GM21528 (cell line): ENCODE measurements around the gene HIVEP1.

ENCODE experiments used
- ATAC-seq: cut with Tn5 transposase; IDR thresholded peaks from one replicate; pipeline ENCODE4 v1.9.1; 2021; ENCODE audit warnings: mild to moderate bottlenecking, moderate library complexity; ENCODE audit not compliant: unreplicated experiment, low FRiP score

Gene HIVEP1

GRCh38 chr6:12014027-12014872 lies 2.1 kb downstream of the HIVEP1 start:
- ATAC-seq = no peak

GRCh38 chr6:12014873-12015149 lies 2.7 kb downstream of the HIVEP1 start:
- no peak for ATAC-seq

- ATAC-seq = no peak
Observed at GRCh38 chr6:12017263-12017662, 5.2 kb downstream of the HIVEP1 start.

- ATAC-seq = no peak
Observed at GRCh38 chr6:12017876-12018401, 5.8 kb downstream of the HIVEP1 start.

GRCh38 chr6:12020187-12020791 lies 8.2 kb downstream of the HIVEP1 start:
- no peak for ATAC-seq

GRCh38 chr6:12022481-12022880 lies 10.4 kb downstream of the HIVEP1 start:
- ATAC-seq = no peak

GRCh38 chr6:12022953-12023388 lies 10.9 kb downstream of the HIVEP1 start:
- ATAC-seq = no peak

GRCh38 chr6:12024216-12024615 lies 12.1 kb downstream of the HIVEP1 start:
- no peak for ATAC-seq

GRCh38 chr6:12024699-12025434 lies 12.8 kb downstream of the HIVEP1 start:
- ATAC-seq = no peak

- ATAC-seq = no peak
Observed at GRCh38 chr6:12026120-12026519, 14.0 kb downstream of the HIVEP1 start.

GRCh38 chr6:12026833-12027232 lies 14.7 kb downstream of the HIVEP1 start:
- no peak for ATAC-seq

GRCh38 chr6:12028213-12028612 lies 16.1 kb downstream of the HIVEP1 start:
- ATAC-seq = no peak

GRCh38 chr6:12029979-12030737 lies 18.0 kb downstream of the HIVEP1 start:
- no peak for ATAC-seq

GRCh38 chr6:12030993-12031550 lies 19.0 kb downstream of the HIVEP1 start:
- ATAC-seq = no peak

- ATAC-seq = no peak
Observed at GRCh38 chr6:12032783-12033573, 20.9 kb downstream of the HIVEP1 start.

GRCh38 chr6:12033770-12034169 lies 21.7 kb downstream of the HIVEP1 start:
- ATAC-seq = no peak

- ATAC-seq = no peak
Observed at GRCh38 chr6:12034349-12034748, 22.2 kb downstream of the HIVEP1 start.

GRCh38 chr6:12034837-12035236 lies 22.7 kb downstream of the HIVEP1 start:
- ATAC-seq = no peak

GRCh38 chr6:12036766-12037165 lies 24.7 kb downstream of the HIVEP1 start:
- ATAC-seq = no peak
